ENCODE data around the gene TAP1.

GRCh38 chr6:32833664-32834063, 19.8 kb downstream of the TAP1 start:
- TF ChIP-seq POLR2A (IDR thresholded peaks at IDR 0.05; ENCODE audit: low read depth, low read length): no peak
- no peak for TF ChIP-seq CTCF (IDR thresholded peaks at IDR 0.05; ENCODE audit: extremely low read depth in 1 of 2, insufficient read depth in 1 of 2, low read depth in 1 of 2, low read length in 2 of 2)
- no peak for TF ChIP-seq JUN (IDR thresholded peaks at IDR 0.05; ENCODE audit: borderline replicate concordance, insufficient read depth, insufficient read length, low read depth)
- no peak for TF ChIP-seq GATA2 (IDR thresholded peaks at IDR 0.05; ENCODE audit: insufficient read depth, insufficient read length, low read depth, low read length)
- no peak for TF ChIP-seq EZH2 (IDR thresholded peaks at IDR 0.05; ENCODE audit: borderline replicate concordance, low read depth, low read length, severe bottlenecking)
- TF ChIP-seq MAX (IDR thresholded peaks at IDR 0.05; ENCODE audit: insufficient read depth, insufficient read length): no peak
- TF ChIP-seq POLR2AphosphoS5 (IDR thresholded peaks at IDR 0.05; ENCODE audit: insufficient read depth, low read depth, low read length): no peak
